K562 (cell line): ENCODE data around the gene ACTR3C. TPM values are rescaled to one million over a fixed set of nuclear protein-coding genes. Genes with fewer than 3 reads are reported as not detected.
"Not testable (repeated sequence)": the region's sequence is repeated elsewhere in the genome, so short reads cannot be mapped to it uniquely, and the experiment has no call there.

ENCODE experiments used
- ATAC-seq: fragments of 200-7000 bp; cut with Tn5 transposase; 3 replicates; pipeline ENCODE4 v1.9.1; 2020; ENCODE audit warnings: moderate library complexity
- BruUV-seq: library from RNA; stranded (reverse); fragments of 400-500 nt; replicated peaks from 2 replicates; lab custom pipeline; 2021; lab: Mats Ljungman, UMichigan
- CTCF ChIA-PET: fragments of 300-600 bp; formaldehyde crosslinking; extraction: SDS; loops from one replicate; lab custom pipeline; 2021; ENCODE audit warnings: low intra/inter-chr PET ratio; lab: Yijun Ruan, JAX
- POLR2A ChIA-PET: fragments of 300-600, 350-650 bp; sonication (Branson Sonifier 250); formaldehyde crosslinking; extraction: SDS; loops from one replicate; lab custom pipeline; 2021; ENCODE audit warnings: antibody characterized with exemption, inconsistent platforms; lab: Yijun Ruan, JAX
- DNase-seq, 4 experiments: peaks; one replicate each; pipeline versions ENCODE4 v3.0.0 to v3.0.0-alpha.2; 2011 to 2018; ENCODE audit warnings: low spot score in 3 of 4, mixed read lengths in 3 of 4; ENCODE audit errors: extremely low read depth in 1 of 4
- FAIRE-seq: peaks from 2 replicates; lab custom pipeline; 2011; peaks lifted over from hg19 to GRCh38; lab: Jason Lieb, UNC
- H2AFZ ChIP-seq: 2 replicates; pipeline ENCODE4 v1.6.0; 2011; ENCODE audit warnings: low read depth, low read length, control low read depth, inconsistent platforms
- H3K27ac ChIP-seq: fragments of 200-600 bp; 3 replicates; pipeline ENCODE4 v1.8.0; 2011; ENCODE audit warnings: low read depth, mild to moderate bottlenecking, control low read depth, inconsistent platforms, low read length, moderate library complexity, mixed read lengths; ENCODE audit errors: extremely low read depth
- H3K27me3 ChIP-seq, 2 experiments: fragments of 300-600 bp in 1 of 2; 2 replicates in 1 of 2; 3 replicates in 1 of 2; pipeline versions ENCODE4 v1.6.0 to v1.8.0; 2011; ENCODE audit warnings: inconsistent platforms in 2 of 2, low read length in 2 of 2, mild to moderate bottlenecking in 1 of 2, mixed read lengths in 1 of 2, moderate library complexity in 1 of 2; ENCODE audit not compliant: control insufficient read depth in 2 of 2, insufficient read depth in 2 of 2
- H3K36me3 ChIP-seq: fragments of 300-600 bp; 3 replicates; pipeline ENCODE4 v1.8.0; 2011; ENCODE audit warnings: mild to moderate bottlenecking, low read length, inconsistent platforms; ENCODE audit not compliant: control insufficient read depth, insufficient read depth
- H3K4me1 ChIP-seq, 2 experiments: fragments of 200-600 bp in 1 of 2; replicated peaks in 1 of 2; 2 replicates in 1 of 2; 3 replicates in 1 of 2; pipeline versions ENCODE4 v1.5.1 to v1.8.0; 2011; ENCODE audit warnings: inconsistent platforms in 2 of 2, low read length in 2 of 2, mild to moderate bottlenecking in 1 of 2, mixed read lengths in 1 of 2, moderate library complexity in 1 of 2; ENCODE audit not compliant: control insufficient read depth in 2 of 2, insufficient read depth in 2 of 2
- H3K4me2 ChIP-seq: 2 replicates; pipeline ENCODE4 v1.6.1; 2011; ENCODE audit warnings: low read length, control low read depth, inconsistent platforms, mixed read lengths; ENCODE audit not compliant: insufficient read depth
- H3K4me3 ChIP-seq: fragments of 200-600 bp; sonication (generic), shearing (Covaris generic); 2 replicates; pipeline ENCODE4 v1.5.1; 2016; ENCODE audit warnings: control low read depth, inconsistent platforms
- H3K79me2 ChIP-seq: fragments of 200-600 bp; 3 replicates; pipeline ENCODE4 v1.8.0; 2011; ENCODE audit warnings: low read length, inconsistent platforms; ENCODE audit not compliant: control insufficient read depth, insufficient read depth
- H3K9ac ChIP-seq, 2 experiments: 2 replicates each; pipeline versions ENCODE4 v1.6.0 to v1.6.1; 2011; ENCODE audit warnings: low read depth in 2 of 2, low read length in 2 of 2, control low read depth in 1 of 2, inconsistent platforms in 1 of 2, mild to moderate bottlenecking in 1 of 2, mixed read lengths in 1 of 2; ENCODE audit not compliant: insufficient read depth in 1 of 2
- H3K9me1 ChIP-seq: one replicate; pipeline ENCODE4 v1.6.0; 2011; ENCODE audit warnings: inconsistent platforms, mild to moderate bottlenecking, low read length, moderate library complexity; ENCODE audit not compliant: control insufficient read depth, insufficient read depth
- H3K9me3 ChIP-seq: replicated peaks from 2 replicates; pipeline ENCODE4 v1.5.1; 2011; ENCODE audit warnings: low read depth, low read length, inconsistent platforms; ENCODE audit not compliant: control insufficient read depth, insufficient read depth
- H4K20me1 ChIP-seq: replicated peaks from 2 replicates; pipeline ENCODE4 v1.6.1; 2011; ENCODE audit warnings: low read length, inconsistent platforms, mixed read lengths; ENCODE audit not compliant: control insufficient read depth, insufficient read depth
- WGBS: fragments of 100-300 bp; shearing (Covaris generic); methylation state at CpG from one replicate; pipeline ENCODE4 v1.1.6; 2016; ENCODE audit warnings: low coverage, mixed read lengths; ENCODE audit not compliant: insufficient coverage; ENCODE audit errors: missing lambda C conversion rate; 5-methylcytosine and 5-hydroxymethylcytosine counted together
- in situ Hi-C: fragments of 300-500 bp; cut with MboI; formaldehyde crosslinking; loops from 4 replicates; pipeline ENCODE4 v1.15.0; 2018; ENCODE audit warnings: inconsistent platforms, mixed read lengths
- intact Hi-C: fragments of 100-400 bp; cut with micrococcal nuclease; formaldehyde crosslinking; loops from 2 replicates; pipeline ENCODE4 v1.14.2; 2022
- polyA plus RNA-seq, 8 experiments: library from polyadenylated mRNA; depleted of rRNA in 4 of 8; stranded (reverse) in 5 of 8; unstranded in 3 of 8; fragments of >200 nt; fragmentation: Nextera tagmentation in 2 of 8; fragmentation: Illumina TruSeq in 1 of 8; extraction: Ambion mirVana in 2 of 8; extraction: Trizol in 1 of 8; gene quantifications; 2 replicates each; pipeline versions ENCODE4 v1.2.1 to v1.2.3, GENCODE V29; 2011 to 2014; ENCODE audit warnings: inconsistent platforms in 1 of 8, missing spikeins in 1 of 8
- total RNA-seq, 7 experiments: library from RNA; depleted of rRNA in 6 of 7; stranded (reverse); fragments of >200 nt in 6 of 7; fragmentation: Illumina TruSeq in 2 of 7; extraction: Trizol in 2 of 7; gene quantifications; 2 replicates each; pipeline versions ENCODE4 v1.2.1 to v1.2.3, GENCODE V29; 2011 to 2021; ENCODE audit warnings: low replicate concordance in 1 of 7

ACTR3C gene
- total and polyA plus RNA-seq, 9 of the 15 experiments (the other 6 are each of a cell fraction or from before 2014, with no cell fraction given), result 9.0 to 35.4 (median 13.3) TPM

GRCh38 chr7:150281681-150282403 lies 41.5 kb downstream of the ACTR3C start:
- intact Hi-C loops, H3K9me1 ChIP-seq, CTCF ChIA-PET, H3K27me3 ChIP-seq, H3K9me3 ChIP-seq, H3K4me1 ChIP-seq, ATAC-seq, H3K4me2 ChIP-seq, H2AFZ ChIP-seq, FAIRE-seq, H3K36me3 ChIP-seq, POLR2A ChIA-PET, H3K4me3 ChIP-seq, H3K79me2 ChIP-seq, DNase-seq, H3K27ac ChIP-seq, BruUV-seq, H4K20me1 ChIP-seq, H3K9ac ChIP-seq: not testable (repeated sequence)
- in situ Hi-C loops, result loop anchor here (25.0 kb wide), 1 partner anchor 480 kb away; no protein-coding TSS in a partner anchor
- 58% methylated on average over 7 of the region's 25 CpGs for WGBS

- H2AFZ ChIP-seq, BruUV-seq, POLR2A ChIA-PET, H4K20me1 ChIP-seq, H3K9ac ChIP-seq, H3K79me2 ChIP-seq, H3K27ac ChIP-seq, H3K36me3 ChIP-seq, FAIRE-seq, H3K4me3 ChIP-seq, CTCF ChIA-PET, H3K9me3 ChIP-seq, H3K27me3 ChIP-seq, H3K4me2 ChIP-seq, H3K4me1 ChIP-seq, H3K9me1 ChIP-seq, ATAC-seq: not testable (repeated sequence)
- in situ Hi-C loops, result loop anchor here (25.0 kb wide), 1 partner anchor 484 kb away; no protein-coding TSS in a partner anchor
- DNase-seq, result peak in 1 of 4 experiments; percentile 1
- intact Hi-C loops, result loop anchor here (5.0 kb wide), 2 partner anchors 396 to 416 kb away; no protein-coding TSS in a partner anchor
- 42% methylated on average over 11 of the region's 11 CpGs for WGBS
Measured at GRCh38 chr7:150278383-150278782, 45.0 kb downstream of the ACTR3C start.
